ENCODE results near the gene CIDEB.
"Not testable (repeated sequence)": the region's sequence is repeated elsewhere in the genome, so short reads cannot be mapped to it uniquely, and the experiment has no call there.

The CIDEB gene

DNA sequence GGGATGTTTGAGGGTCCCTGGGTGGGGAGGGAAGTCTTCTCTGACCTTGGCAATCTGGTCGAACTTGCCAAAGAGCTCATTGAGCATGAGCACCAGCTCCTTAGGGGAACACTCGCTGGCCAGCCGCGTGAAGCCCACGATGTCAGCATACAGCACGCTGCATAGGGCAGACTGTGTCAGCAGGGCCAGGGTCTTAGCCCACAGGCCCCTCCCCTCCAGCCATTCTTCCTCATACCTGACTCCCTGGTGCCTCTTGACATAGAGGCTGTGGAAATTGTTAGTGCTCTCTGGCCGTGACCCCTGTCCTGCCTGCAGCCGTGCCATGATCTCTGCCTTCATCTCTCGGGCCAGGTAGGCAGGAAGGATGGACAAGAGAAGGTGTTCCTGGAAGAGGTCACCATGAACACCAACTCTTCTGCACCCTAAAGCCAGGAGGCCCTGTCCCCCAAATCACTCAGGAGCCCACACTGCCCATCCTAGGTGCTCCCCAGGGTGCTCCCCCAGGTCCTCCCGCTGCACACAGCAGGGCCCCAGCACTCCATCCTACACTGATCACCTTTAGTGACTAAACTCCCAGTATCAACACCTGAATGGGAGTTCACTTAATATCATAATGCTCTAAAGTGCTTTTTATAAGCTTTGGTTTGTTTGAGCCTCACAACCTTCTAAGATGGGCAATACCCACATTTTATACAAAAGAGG lies 23.3 kb upstream of the CIDEB start:
- Histone ChIP-seq H3K9me3 (ENCODE audit: insufficient read depth, low read depth, low read length) (peaks cover 4% of the 10 kb centered on the region; the same call in 1 of the 2 replicates), H3K4me3 (ENCODE audit: low read length) (no peak overlapping the region), H3K4me1 (ENCODE audit: insufficient read depth, low read length) (no peaks in the 10 kb centered on the region; the same call in 1 of the 2 replicates), H3K9ac (ENCODE audit: low read depth, low read length) (no peak overlapping the region), H3K36me3 (ENCODE audit: insufficient read depth, low read depth, low read length) (no peaks in the 10 kb centered on the region), H3K27me3 (ENCODE audit: insufficient read depth, low read length) (peaks cover 80% of the 10 kb centered on the region), H3K27ac (ENCODE audit: low read length) (no peak overlapping the region)

DNA sequence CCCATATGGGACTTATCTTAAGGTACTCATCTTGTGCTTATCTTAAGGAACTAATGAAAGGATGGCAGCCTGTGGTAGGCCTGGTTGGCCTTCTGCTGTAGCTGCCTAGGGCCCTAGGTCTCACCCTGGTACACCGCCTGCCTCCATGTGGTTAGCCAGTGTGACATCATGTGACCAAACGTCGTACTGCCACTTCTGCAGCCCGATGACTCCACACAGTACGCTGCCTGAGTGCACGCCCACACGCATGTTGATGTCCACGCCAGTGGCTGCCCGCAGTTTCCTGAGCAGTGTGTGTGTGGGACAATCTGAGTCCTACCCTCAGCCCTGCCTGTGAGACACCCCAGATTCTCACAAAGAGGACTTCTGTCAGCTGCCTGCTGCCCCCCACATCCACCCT lies 22.0 kb upstream of the CIDEB start:
- H3K27me3 ChIP-seq (ENCODE audit: insufficient read depth, low read length), result peaks cover 78% of the 10 kb centered on the region
- H3K36me3 ChIP-seq (ENCODE audit: insufficient read depth, low read depth, low read length), result no peaks in the 10 kb centered on the region
- no peak overlapping the region for H3K27ac ChIP-seq (ENCODE audit: low read length)
- no peak overlapping the region for H3K4me3 ChIP-seq (ENCODE audit: low read length)
- H3K9ac ChIP-seq (ENCODE audit: low read depth, low read length), result no peak overlapping the region
- peaks cover 4% of the 10 kb centered on the region; the same call in 1 of the 2 replicates for H3K9me3 ChIP-seq (ENCODE audit: insufficient read depth, low read depth, low read length)
- no peaks in the 10 kb centered on the region; the same call in 1 of the 2 replicates for H3K4me1 ChIP-seq (ENCODE audit: insufficient read depth, low read length)

DNA sequence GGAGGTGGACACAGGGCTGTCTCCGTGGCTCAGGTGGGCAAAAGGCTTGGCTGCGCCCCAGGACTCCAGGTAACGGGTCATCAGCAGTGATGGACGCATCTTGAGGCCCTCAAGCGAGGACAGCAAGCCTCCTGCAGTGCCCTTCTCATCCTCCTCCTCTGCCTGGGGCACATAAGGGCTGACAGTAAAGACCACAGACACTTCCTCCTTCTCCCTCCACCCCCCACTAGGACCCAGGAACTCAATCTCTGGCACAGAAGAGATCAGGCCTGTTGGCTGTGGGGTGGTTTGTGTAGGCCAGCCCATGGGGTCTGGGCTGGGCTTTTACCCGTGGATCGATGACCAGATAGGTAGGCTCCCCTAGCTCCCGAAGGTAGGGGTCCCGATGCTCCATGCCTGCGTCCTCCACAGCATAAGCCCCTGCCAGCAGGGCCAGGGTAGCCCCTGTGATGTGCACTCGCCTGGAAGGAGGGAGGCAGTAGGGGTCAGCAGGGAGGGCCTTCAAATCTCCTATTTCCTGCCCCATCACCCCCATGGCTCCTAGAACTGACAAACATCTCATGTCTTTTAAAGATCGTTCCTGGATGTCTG lies 21.4 kb upstream of the CIDEB start:
- H3K27me3 ChIP-seq (ENCODE audit: insufficient read depth, low read length), result peaks cover 74% of the 10 kb centered on the region
- H3K9ac ChIP-seq (ENCODE audit: low read depth, low read length), result no peak overlapping the region
- peaks cover 2% of the 10 kb centered on the region; the same call in 1 of the 2 replicates for H3K9me3 ChIP-seq (ENCODE audit: insufficient read depth, low read depth, low read length)
- H3K36me3 ChIP-seq (ENCODE audit: insufficient read depth, low read depth, low read length), result no peaks in the 10 kb centered on the region
- no peak overlapping the region for H3K4me3 ChIP-seq (ENCODE audit: low read length)
- H3K4me1 ChIP-seq (ENCODE audit: insufficient read depth, low read length), result no peaks in the 10 kb centered on the region; the same call in 1 of the 2 replicates
- H3K27ac ChIP-seq (ENCODE audit: low read length), result no peak overlapping the region

DNA sequence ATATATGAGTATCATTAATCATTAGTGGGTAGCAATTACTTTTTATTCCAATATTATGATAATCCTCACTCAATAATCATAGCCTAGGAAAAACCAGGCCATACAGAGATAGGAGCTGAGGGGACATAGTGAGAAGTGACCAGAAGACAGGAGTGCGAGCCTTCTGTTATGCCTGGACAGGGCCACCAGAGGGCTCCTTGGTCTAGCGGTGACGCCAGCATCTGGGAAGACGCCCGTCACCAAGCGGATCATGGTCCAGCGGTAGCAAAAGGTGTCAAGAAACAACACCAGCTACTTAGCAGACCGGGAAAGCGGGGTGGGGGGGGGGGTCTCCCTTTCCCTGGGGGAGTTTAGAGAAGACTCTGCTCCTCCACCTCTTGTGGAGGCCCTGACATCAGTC lies 20.1 kb upstream of the CIDEB start:
- H3K27me3 ChIP-seq (ENCODE audit: insufficient read depth, low read length), result peaks cover 74% of the 10 kb centered on the region
- H3K27ac ChIP-seq (ENCODE audit: low read length); H3K4me3 ChIP-seq (ENCODE audit: low read length); H3K9me3 ChIP-seq (ENCODE audit: insufficient read depth, low read depth, low read length); H3K9ac ChIP-seq (ENCODE audit: low read depth, low read length); H3K36me3 ChIP-seq (ENCODE audit: insufficient read depth, low read depth, low read length); H3K4me1 ChIP-seq (ENCODE audit: insufficient read depth, low read length): not testable (repeated sequence)

DNA sequence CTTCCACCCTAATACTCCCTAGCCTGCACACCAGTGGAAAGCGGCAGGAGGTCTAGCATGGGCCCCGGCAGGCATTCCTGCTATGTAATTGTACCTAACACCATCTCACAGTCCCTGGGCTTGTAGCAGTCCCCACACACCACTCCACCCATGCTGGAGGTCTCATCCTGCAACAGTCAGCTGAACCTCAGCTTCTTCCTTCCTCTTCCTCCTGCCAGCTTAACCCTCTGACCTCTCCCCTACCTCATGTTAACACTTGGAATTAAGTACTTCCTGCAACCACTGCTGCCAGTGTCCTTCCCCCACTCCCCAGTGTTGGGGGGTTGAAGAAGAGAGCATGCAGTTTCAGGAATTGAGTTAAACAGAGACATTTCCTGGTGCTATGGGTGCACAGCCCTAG lies 19.5 kb upstream of the CIDEB start:
- H3K9ac ChIP-seq (ENCODE audit: low read depth, low read length), result no peak overlapping the region
- peaks cover 73% of the 10 kb centered on the region for H3K27me3 ChIP-seq (ENCODE audit: insufficient read depth, low read length)
- no peak overlapping the region for H3K27ac ChIP-seq (ENCODE audit: low read length)

DNA sequence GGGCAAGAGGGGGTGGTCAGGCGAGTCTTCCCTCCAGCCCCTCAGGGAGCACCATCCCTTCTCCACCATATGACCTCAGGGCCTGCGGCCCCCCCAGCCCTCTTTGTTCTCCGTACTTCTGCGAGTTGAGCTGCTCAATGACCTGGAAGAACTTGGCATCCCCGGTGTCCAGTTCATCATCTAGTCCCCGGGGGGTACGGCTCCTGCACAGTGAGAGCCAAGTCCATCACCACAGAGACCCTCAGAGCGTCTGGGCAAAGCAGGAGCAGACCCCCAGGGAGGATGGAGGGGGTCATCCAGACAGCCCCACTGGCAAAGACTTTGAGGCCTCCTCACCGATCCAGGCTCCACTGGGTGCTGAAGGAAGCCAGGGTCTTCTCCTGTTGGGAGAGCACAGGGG lies 18.2 kb upstream of the CIDEB start:
- no peaks in the 10 kb centered on the region for H3K36me3 ChIP-seq (ENCODE audit: insufficient read depth, low read depth, low read length)
- H3K9ac ChIP-seq (ENCODE audit: low read depth, low read length), result no peak overlapping the region
- no peak overlapping the region for H3K4me3 ChIP-seq (ENCODE audit: low read length)
- no peaks in the 10 kb centered on the region for H3K9me3 ChIP-seq (ENCODE audit: insufficient read depth, low read depth, low read length)
- H3K4me1 ChIP-seq (ENCODE audit: insufficient read depth, low read length), result peaks cover 3% of the 10 kb centered on the region; the same call in 1 of the 2 replicates
- peaks cover 68% of the 10 kb centered on the region for H3K27me3 ChIP-seq (ENCODE audit: insufficient read depth, low read length)
- H3K27ac ChIP-seq (ENCODE audit: low read length), result no peak overlapping the region

More for the DNA sequence above, 19.5 kb upstream of the CIDEB start:
- Histone ChIP-seq H3K4me3 (ENCODE audit: low read length) (no peak overlapping the region), H3K9me3 (ENCODE audit: insufficient read depth, low read depth, low read length) (no peaks in the 10 kb centered on the region), H3K4me1 (ENCODE audit: insufficient read depth, low read length) (no peaks in the 10 kb centered on the region), H3K36me3 (ENCODE audit: insufficient read depth, low read depth, low read length) (no peaks in the 10 kb centered on the region)

DNA sequence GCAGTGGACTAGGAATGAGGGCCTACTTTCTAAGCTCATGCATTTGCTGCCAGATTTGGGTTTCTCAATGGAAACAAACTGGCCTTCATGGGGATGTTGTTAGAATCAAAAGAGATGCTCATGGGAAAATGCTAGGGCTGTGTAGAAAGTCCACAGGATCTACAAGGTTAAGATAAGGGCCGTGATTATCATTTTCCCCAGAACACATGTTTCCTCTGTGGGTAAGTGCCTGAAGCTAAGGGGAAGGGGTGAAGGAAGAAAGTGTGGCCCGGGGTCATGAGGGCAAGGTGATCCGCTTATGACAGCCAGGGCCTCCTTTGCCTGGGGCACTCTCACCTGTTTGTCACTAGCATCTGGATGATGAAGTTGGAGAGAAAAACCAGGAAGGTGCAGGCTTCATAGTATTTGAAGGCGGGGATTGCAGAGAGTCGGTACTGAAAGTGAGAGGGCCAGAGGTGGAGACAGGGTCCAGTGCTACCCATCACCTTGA lies 17.3 kb upstream of the CIDEB start:
- no peak overlapping the region for H3K27ac ChIP-seq (ENCODE audit: low read length)
- no peak overlapping the region for H3K9ac ChIP-seq (ENCODE audit: low read depth, low read length)
- H3K4me1 ChIP-seq (ENCODE audit: insufficient read depth, low read length), result peaks cover 3% of the 10 kb centered on the region; the same call in 1 of the 2 replicates
- H3K4me3 ChIP-seq (ENCODE audit: low read length), result no peak overlapping the region
- H3K9me3 ChIP-seq (ENCODE audit: insufficient read depth, low read depth, low read length), result no peaks in the 10 kb centered on the region
- H3K27me3 ChIP-seq (ENCODE audit: insufficient read depth, low read length), result peaks cover 63% of the 10 kb centered on the region
- no peaks in the 10 kb centered on the region for H3K36me3 ChIP-seq (ENCODE audit: insufficient read depth, low read depth, low read length)

DNA sequence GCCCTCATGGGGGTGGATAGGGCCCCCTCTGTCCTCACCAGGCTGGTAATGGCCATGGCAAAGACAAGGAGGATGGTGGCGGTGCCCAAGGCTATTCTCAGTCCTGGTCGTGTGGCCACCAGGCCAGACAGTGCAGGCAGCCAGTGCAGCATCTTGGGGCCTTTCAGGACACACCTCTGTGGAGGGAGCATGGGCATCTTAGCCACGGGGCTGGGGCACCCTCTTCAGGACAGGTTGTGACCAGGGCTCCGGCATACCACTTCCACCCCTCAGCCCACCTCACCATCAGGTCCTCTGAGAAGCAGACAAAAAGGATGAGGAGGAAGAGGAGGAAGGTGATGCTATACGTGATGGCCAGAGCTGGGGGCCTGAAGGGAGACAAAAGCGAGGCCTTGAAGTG lies 16.2 kb upstream of the CIDEB start:
- Histone ChIP-seq H3K9me3 (ENCODE audit: insufficient read depth, low read depth, low read length) (no peaks in the 10 kb centered on the region), H3K36me3 (ENCODE audit: insufficient read depth, low read depth, low read length) (no peaks in the 10 kb centered on the region), H3K4me1 (ENCODE audit: insufficient read depth, low read length) (peaks cover 3% of the 10 kb centered on the region; the same call in 1 of the 2 replicates), H3K27ac (ENCODE audit: low read length) (no peak overlapping the region), H3K27me3 (ENCODE audit: insufficient read depth, low read length) (peaks cover 63% of the 10 kb centered on the region), H3K9ac (ENCODE audit: low read depth, low read length) (no peak overlapping the region), H3K4me3 (ENCODE audit: low read length) (no peak overlapping the region)

DNA sequence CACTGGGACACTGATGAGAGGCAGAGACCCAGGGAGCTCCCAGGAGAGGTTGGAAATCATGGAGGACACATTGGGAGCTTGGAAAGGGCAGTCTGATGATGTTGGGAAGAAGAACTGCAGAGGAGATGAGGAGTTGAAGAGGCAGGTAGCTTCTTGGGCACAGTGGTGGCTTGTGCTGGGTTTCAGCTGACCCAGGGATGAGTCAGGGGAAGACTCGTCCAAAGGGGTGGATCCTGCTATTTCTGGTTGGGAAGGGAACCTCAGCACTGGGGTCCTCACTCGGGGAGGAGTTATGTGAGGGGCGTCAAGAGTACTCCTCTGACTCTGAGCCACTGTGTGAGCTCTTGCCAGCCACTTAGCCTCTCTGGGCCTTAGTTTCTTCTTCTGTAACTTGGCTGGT lies 15.6 kb upstream of the CIDEB start:
- Histone ChIP-seq H3K27ac (ENCODE audit: low read length) (no peak overlapping the region), H3K36me3 (ENCODE audit: insufficient read depth, low read depth, low read length) (no peaks in the 10 kb centered on the region), H3K4me1 (ENCODE audit: insufficient read depth, low read length) (peaks cover 3% of the 10 kb centered on the region; the same call in 1 of the 2 replicates), H3K9ac (ENCODE audit: low read depth, low read length) (no peak overlapping the region), H3K4me3 (ENCODE audit: low read length) (no peak overlapping the region), H3K9me3 (ENCODE audit: insufficient read depth, low read depth, low read length) (no peaks in the 10 kb centered on the region), H3K27me3 (ENCODE audit: insufficient read depth, low read length) (peaks cover 64% of the 10 kb centered on the region)

DNA sequence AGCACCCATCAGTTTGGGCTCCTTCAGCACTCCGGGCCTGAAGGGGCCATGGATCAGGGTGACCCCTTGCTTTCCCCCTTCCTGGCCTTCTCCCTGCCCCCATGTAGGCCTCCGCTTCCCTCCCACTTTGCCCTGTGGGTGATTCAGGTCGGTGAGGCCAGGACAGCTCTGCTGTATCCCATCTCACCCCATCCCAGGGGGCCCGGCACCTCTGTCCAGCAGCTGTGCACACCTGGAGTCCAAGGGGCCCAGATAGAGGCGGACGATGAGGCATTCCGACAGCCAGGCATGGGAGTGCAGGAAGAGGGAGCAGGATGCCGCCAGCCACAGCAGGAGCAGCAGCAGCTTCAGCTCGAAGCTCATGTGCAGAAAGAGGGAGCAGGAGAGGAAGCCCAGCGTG lies 14.9 kb upstream of the CIDEB start:
- no peak overlapping the region for H3K4me3 ChIP-seq (ENCODE audit: low read length)
- H3K9ac ChIP-seq (ENCODE audit: low read depth, low read length), result no peak overlapping the region
- no peaks in the 10 kb centered on the region for H3K36me3 ChIP-seq (ENCODE audit: insufficient read depth, low read depth, low read length)
- peaks cover 3% of the 10 kb centered on the region; the same call in 1 of the 2 replicates for H3K4me1 ChIP-seq (ENCODE audit: insufficient read depth, low read length)
- peaks cover 71% of the 10 kb centered on the region for H3K27me3 ChIP-seq (ENCODE audit: insufficient read depth, low read length)
- no peak overlapping the region for H3K27ac ChIP-seq (ENCODE audit: low read length)
- no peaks in the 10 kb centered on the region for H3K9me3 ChIP-seq (ENCODE audit: insufficient read depth, low read depth, low read length)

DNA sequence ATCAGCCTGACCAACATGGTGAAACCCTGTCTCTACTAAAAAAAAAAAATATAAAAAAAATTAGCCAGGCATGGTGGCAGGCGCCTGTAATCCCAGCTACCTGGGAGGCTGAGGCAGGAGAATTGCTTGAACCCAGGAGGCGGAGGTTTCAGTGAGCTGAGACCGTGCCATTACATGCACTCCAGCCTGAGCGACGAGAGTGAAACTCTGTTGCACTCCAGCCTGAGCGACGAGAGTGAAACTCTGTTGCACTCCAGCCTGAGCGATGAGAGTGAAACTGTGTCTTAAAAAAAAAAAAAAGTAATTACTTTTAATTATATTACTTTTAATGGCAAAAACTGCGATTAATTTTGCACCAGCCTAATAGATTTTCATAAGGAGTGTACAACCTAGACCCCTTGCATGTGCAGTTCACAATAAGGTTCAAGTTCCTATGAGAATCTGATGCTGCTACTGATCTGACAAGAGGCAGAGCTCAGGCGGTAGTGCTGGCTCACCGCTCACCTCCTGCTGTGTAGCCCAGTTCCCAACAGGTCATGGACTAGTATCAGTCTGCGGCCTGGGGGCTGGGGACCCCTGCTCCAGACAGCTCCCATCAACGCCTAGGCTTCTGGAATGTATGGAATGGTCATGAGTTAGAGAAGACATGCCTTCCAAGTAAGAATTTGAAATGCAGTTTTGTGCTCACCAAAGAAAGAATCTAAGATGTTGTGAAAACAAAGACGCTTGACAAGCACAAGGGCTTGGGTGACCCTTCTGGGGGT lies 13.6 kb upstream of the CIDEB start:
- Histone ChIP-seq H3K27ac (ENCODE audit: low read length) (no peak overlapping the region), H3K36me3 (ENCODE audit: insufficient read depth, low read depth, low read length) (no peaks in the 10 kb centered on the region), H3K4me1 (ENCODE audit: insufficient read depth, low read length) (peaks cover 3% of the 10 kb centered on the region; the same call in 1 of the 2 replicates), H3K27me3 (ENCODE audit: insufficient read depth, low read length) (peaks cover 83% of the 10 kb centered on the region), H3K9me3 (ENCODE audit: insufficient read depth, low read depth, low read length) (no peaks in the 10 kb centered on the region), H3K4me3 (ENCODE audit: low read length) (no peak overlapping the region), H3K9ac (ENCODE audit: low read depth, low read length) (no peak overlapping the region)

Data from iPS-20b (cell line).